HK-2 (cell line): ENCODE data around the gene SAMD1.
A peak's percentile ranks its signal among the peaks of the same experiment; 100 is the strongest.
"Not testable (repeated sequence)": the region's sequence is repeated elsewhere in the genome, so short reads cannot be mapped to it uniquely, and the experiment has no call there.

Experiments
- DNase-seq: peaks from one replicate; pipeline ENCODE4 v3.0.0-alpha.2; 2018; ENCODE audit not compliant: unreplicated experiment

Gene SAMD1

DNA sequence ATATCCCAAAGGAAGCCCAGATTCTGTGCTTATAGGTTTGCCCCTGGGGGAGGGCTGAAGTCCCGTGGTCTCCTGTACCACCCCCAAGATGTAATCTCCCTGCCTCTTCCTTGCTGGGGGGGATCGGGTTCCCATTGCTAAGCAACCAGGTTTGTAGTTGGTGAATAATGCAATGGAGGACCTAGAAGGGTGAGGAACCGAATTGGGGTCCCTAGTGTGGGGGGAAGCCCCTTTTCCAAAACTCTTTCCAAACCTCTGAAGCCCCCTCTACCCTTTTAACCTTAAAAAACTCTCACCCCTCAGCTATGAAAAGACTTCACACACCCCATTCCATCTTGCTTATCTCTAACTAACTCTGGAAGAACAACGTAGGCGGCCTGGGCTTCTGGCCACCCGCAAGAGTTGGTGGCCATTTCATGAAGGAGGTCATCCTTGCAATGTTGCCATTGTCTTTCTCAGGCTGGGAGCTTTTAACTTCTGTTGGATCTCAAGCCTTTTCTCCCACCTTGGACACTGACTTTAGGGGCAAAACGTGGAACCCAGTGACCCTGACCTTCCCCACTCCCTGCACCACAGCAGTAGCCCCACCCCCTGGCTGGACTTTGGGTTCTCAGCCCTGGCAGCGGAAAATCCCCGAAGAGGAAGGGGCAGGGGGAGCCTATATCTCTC is 29.3 kb downstream of the SAMD1 start:
- no peak for DNase-seq

- no peak for DNase-seq
These were observed 30.8 kb downstream of the SAMD1 start for GRCh38 chr19:14059652-14060155.

DNA sequence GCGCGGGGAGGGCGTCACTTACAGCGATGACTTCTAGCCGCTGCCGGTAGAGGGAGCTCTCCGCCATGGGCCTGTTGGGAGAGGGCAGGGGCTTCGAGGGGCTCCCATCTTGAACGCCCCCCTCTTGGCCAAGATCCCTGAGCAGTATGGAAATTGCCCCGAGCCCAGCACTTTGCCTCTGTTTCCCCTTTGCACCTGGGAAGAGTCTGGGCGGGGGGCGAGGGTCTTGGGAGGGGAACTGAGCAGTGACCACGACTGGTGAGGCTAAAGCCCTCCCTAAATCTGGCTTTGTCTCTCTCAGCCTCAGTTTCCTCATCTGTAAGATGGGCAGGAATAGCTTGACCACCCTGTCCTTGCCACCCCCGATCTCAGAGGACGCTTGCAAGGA is 31.5 kb downstream of the SAMD1 start:
- DNase-seq: no peak

DNA sequence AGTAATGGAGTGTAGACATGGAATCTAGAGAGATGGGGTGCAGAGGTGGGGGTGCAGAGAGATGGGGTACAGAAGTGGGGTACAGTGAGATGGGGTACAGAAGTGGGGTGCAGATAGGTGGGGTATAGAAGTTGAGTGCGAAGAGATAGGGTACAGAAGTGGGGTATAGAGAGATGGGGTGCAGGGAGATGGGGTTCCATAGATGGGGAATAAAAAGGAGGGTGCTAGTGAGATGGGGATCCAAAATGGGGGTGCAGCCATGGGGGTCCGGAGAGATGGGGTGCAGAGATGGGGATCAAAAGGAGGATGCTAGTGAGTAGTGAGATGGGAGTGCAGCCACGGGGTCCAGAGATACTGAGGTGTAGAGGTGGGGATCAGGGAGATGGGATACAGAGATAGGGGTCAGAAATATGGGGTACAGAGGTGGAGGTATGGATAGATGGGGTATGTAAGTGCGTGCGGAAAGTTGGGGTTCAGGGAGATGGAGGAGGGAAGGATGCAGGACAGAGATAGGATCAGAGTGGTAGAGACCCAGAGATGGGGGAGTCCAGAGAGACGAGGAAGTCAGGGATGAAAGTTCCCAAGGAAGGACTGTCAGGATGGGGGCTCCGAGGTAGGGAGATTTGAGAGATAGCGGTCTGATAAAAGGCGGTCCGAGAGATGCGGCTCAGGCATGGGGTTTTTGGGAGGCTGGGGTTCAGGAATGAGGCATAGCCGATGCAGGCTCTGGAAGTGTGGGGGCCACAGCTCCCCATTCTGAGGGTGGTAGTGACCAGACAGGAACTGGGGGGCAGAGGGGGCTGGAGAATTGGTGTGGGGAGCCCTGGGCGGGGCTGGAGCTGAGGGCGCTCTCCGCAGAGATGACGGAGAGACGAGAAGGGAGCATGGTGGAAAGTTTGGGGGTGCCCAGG is 32.1 kb downstream of the SAMD1 start:
- no peak for DNase-seq

DNA sequence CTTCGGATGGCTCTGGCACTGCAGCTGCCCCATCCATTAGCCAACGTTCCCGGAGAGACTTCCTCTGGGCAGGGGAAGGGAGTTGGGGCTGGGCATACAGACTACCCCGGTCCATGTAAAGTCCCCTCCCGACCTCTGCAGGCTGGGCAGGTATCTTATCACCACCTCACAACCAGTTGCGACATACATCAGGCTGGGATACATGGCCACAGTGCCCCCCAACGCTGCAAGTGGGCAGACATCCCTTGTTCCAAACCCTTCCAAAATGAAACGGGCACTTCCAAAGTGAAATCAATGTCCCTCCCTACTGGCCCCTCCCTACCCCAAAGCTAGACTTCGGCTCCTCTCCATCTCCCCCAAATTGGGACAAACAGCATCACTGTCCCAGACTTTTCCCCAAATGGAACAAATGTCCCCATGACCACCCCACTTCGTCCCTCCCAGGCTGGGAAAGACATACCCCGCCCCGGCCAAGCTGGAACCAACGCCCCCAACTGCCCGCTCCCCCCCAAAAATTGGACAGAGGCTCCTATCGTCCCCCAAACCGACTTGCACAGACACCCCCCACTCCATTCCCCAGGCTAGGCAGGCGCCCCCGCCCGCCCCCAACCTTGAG is 33.7 kb downstream of the SAMD1 start:
- DNase-seq: no peak

DNA sequence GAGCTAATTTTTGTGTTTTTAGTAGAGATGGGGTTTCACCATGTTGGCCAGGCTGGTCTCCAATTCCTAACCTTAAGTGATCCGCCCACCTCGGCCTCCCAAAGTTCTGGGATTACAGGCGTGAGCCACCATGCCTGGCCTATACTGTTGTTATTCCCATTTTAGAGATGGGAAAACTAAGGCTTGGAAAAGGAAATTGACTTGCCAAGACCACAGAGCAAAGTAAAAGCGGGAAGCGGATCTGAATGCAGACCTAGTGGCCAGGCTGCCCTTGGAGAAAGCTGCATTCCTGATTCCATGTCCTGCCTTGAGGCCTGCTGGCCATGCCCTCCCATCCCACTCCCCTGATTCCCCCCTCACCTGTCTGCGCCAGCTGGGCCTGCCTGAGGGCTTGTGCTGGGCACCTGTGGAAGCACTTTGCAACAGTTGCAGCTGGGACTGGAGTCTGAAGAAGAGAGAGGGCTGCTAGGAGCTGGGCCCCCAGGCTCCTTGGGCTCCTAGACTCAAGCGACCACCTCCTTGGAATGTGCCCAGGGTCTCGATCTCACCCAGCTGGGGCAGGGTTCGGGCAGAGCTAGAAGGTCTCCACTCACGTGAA is 34.4 kb downstream of the SAMD1 start:
- no peak for DNase-seq

GRCh38 chr19:14055396-14055795 is 35.2 kb downstream of the SAMD1 start:
- DNase-seq: no peak

GRCh38 chr19:14054721-14055120 is 35.8 kb downstream of the SAMD1 start:
- DNase-seq: no peak

- DNase-seq: no peak
These were observed 36.5 kb downstream of the SAMD1 start for GRCh38 chr19:14054099-14054498.

- DNase-seq: no peak
These were observed 37.1 kb downstream of the SAMD1 start for GRCh38 chr19:14053500-14053899.

- no peak for DNase-seq
These were observed 37.5 kb downstream of the SAMD1 start for GRCh38 chr19:14053032-14053431.

DNA sequence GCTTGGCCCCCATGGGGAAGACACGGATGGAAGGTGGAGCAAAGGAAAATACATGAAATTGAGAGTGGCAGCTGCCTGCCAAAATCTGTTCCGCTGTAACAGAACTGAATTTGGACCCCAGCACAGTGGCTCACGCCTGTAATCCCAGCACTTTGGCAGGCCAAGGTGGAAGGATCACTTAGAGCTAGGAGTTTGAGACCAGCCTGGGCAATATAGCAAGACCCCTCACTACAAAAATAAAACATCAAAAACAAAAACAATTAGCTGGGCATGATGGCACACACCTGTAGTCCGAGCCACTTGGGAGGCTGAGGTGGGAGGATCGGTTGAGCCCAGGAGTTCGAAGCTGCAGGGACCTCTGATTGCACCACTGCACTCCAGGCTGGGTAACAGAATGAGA is 38.1 kb downstream of the SAMD1 start:
- no peak for DNase-seq

DNA sequence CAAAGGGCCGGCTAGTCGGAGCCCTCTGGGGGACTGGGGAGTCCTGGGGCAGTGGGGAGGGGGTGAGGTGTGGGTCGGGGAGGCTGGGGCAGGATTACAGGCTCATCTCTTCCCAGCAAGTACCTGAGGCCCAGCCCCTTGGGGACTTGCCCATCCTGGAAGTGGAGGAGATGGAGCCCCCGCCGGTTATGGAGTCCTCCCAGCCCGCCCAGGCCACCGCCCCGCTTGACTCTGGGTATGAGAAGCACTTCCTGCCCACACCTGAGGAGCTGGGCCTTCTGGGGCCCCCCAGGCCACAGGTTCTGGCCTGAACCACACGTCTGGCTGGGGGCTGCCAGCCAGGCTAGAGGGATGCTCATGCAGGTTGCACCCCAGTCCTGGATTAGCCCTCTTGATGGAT is 38.6 kb downstream of the SAMD1 start:
- DNase-seq: no peak

DNA sequence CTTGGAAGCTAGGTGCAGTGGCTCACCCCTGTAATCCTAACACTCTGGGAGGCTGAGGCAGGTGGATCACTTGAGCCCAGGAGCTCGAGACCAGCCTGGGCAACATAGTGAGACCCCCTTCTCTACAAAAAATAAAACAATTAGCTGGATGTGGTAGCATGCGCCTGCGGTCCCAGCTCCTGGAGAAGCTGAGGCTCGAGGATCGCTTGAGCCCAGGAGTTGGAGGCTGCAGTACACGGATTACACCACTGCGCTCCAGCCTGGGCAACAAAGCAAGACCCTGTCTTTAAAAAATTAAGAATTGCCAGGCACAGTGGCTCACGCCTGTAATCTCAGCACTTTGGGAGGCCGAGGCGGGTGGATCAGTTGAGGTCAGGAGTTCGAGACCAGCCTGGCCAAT is 39.6 kb downstream of the SAMD1 start:
- DNase-seq: not testable (repeated sequence)

DNA sequence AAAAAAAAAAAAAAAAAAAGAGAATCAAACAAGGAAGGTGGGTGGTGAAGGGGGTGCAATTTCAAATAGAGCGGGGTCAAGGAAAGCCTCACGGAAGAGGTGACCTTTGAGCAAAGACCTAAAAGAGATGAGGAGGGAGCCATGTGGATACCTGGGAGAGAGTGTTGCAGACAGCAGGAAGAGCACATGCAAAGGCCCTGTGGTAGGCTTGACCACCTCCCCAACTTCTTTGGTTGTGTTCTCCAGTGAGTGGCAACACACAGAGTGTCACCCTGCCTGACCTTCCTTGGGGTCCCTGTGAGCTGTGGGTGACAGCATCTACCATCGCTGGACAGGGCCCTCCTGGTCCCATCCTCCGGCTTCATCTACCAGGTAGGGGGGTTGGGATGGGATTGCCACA is 40.0 kb downstream of the SAMD1 start:
- DNase-seq: no peak

DNA sequence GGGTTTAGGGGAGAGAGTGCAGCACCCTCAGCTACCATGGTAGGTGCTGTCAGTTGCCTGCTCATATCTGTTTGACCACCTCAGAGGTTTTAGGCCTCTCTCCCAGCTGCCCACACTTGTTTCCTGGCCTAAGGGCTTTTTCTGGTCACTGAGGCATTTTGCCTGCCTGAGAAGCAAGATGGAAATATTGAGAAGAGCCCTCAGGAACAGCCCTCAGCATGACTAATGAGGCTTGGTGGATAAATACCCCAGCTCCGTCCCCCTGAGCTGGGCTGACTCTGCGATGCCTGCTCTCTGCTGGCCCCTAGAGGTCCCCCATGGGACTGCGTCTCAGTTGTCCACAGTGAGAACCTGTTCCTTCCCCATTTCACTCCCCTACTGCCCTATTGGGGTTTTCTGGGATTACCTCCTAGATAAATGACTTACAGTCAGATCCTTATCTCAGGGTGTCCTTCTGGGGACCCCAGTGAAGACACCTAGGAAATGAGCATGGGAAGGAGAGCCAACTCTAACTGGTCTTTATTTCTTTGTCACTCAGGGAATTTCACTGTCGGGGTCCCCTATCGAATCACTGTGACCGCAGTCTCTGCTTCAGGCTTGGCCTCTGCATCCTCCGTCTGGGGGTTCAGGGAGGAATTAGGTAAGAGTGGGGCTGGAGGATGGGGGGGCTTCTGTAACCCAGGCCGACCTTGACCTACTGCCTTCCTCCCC is 42.0 kb downstream of the SAMD1 start:
- peak; percentile 49 for DNase-seq

DNA sequence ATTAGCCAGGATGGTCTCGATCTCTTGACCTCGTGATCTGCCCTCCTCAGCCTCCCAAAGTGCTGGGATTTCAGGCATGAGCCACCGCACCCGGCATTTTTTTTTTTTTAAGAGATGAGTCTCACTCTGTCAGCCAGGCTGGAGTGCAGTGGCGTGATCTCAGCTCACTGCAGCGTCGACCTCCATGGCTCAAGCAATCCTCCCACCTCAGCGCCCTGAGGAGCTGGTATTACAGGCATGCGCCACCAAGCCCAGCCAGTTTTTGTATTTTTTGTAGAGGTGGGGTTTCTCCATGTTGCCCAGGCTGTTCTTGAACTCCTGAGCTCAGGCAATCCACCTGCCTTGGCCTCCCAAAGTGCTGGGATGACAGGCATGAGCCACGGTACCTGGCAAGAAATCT is 42.7 kb downstream of the SAMD1 start:
- not testable (repeated sequence) for DNase-seq

DNA sequence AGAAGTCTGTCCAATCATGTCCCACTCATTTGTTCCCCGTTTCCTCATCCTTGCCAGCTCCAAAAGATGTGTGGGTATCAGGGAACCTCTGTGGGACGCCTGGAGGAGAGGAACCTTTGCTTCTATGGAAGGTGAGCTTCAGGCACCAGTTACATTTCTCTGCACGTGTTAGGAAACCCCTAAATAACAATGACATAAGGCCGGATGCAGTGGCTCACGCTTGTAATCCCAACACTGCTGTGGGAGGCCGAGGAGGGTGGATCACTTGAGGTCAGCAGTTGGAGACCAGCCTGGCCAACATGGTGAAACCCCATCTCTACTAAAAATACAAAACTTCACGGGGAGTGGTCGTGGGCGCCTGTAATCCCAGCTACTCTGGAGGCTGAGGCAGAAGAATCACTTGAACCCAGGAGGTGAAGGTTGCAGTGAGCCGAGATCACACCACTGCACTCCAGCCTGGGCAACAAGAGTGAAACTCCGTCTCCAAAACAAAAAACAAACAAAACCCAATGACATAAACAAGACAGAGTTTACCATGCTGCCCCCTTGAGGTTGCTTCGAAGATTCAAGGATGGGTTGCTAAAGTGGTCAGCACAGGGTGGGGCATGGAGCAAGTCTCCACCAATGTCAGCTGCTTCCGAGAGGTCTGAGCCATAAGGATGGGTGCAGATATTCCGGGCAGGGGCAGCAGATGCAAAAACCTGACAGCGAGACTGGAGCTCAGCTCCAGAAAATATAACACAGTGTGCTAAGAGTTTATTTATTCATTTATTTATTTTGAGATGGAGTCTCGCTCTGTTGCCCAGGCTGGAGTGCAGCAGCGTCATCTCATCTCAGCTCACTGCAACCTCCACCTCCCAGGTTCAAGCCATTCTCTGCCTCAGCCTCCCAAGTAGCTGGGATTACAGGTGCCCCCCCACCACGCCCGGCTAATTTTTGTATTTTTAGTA is 47.6 kb downstream of the SAMD1 start:
- not testable (repeated sequence) for DNase-seq

- DNase-seq: no peak
These were observed 51.4 kb downstream of the SAMD1 start for GRCh38 chr19:14039181-14039580.
